AG10803 (cell line): ENCODE results near the gene PFKP.
"Not testable (repeated sequence)": the region's sequence is repeated elsewhere in the genome, so short reads cannot be mapped to it uniquely, and the experiment has no call there.

ENCODE experiments used
- DNase-seq: peaks from one replicate; pipeline ENCODE4 v3.0.0; 2010; ENCODE audit warnings: low read depth
- H3K4me3 ChIP-seq: 2 replicates; pipeline ENCODE4 v1.5.1; 2011; ENCODE audit warnings: mild to moderate bottlenecking, low read length, control low read depth
- CTCF ChIP-seq: conservative IDR thresholded peaks from 2 replicates; pipeline ENCODE4 v1.5.1; 2011; ENCODE audit warnings: mild to moderate bottlenecking, low read length, control low read depth, inconsistent platforms

PFKP gene

GRCh38 chr10:3105166-3105565, 37.8 kb downstream of the PFKP start:
- DNase-seq, result no peak
- H3K4me3 ChIP-seq, result no peak overlapping the region
- TF ChIP-seq CTCF, result no peak

- TF ChIP-seq CTCF, result no peak
- DNase-seq, result no peak
- H3K4me3 ChIP-seq, result no peak overlapping the region
Measured at GRCh38 chr10:3105905-3106304, 38.6 kb downstream of the PFKP start.

GRCh38 chr10:3106328-3106727, 39.0 kb downstream of the PFKP start:
- DNase-seq, result not testable (repeated sequence)

GRCh38 chr10:3106928-3107425, 39.6 kb downstream of the PFKP start:
- peak; percentile 57 for DNase-seq
- no peak for TF ChIP-seq CTCF
- H3K4me3 ChIP-seq, result no peak overlapping the region

More at GRCh38 chr10:3106328-3106727, 39.0 kb downstream of the PFKP start:
- not testable (repeated sequence) for H3K4me3 ChIP-seq

- peak; percentile 85 for DNase-seq
- peak overlapping the region; percentile 10; the same call in 1 of the 2 replicates for H3K4me3 ChIP-seq
- TF ChIP-seq CTCF, result no peak
Measured at GRCh38 chr10:3107426-3107961, 40.1 kb downstream of the PFKP start.

GRCh38 chr10:3108033-3108432, 40.7 kb downstream of the PFKP start:
- no peak for DNase-seq
- H3K4me3 ChIP-seq, result no peak overlapping the region
- no peak for TF ChIP-seq CTCF

- TF ChIP-seq CTCF, result no peak
Measured at GRCh38 chr10:3108575-3109105, 41.3 kb downstream of the PFKP start.

More at GRCh38 chr10:3108575-3109105, 41.3 kb downstream of the PFKP start:
- no peak overlapping the region for H3K4me3 ChIP-seq
- no peak for DNase-seq
